Stimulated activated CD8-positive, alpha-beta memory T cell treated with anti-CD3 and anti-CD28 coated beads, Interleukin-15, amount 100 ng/mL, for 4 hours (primary cell): ENCODE results near the gene ADARB2.
"Not testable (repeated sequence)": the region's sequence is repeated elsewhere in the genome, so short reads cannot be mapped to it uniquely, and the experiment has no call there.

Experiments used
- DNase-seq, 2 donors: peaks; one replicate each; pipeline ENCODE4 v3.0.0-alpha.2; 2020; ENCODE audit warnings: low read depth in 2 of 2

The ADARB2 gene

GRCh38 chr10:1737222-1738061 lies at the start of gene ADARB2:
Gene ADARB2, minus strand, starts transcription at chr10:1737525.
- no peak for DNase-seq

GRCh38 chr10:1785835-1786234 lies 48.5 kb upstream of the ADARB2 start:
- no peak for DNase-seq

- no peak for DNase-seq
These were observed 45.5 kb upstream of the ADARB2 start for GRCh38 chr10:1782841-1783240.

GRCh38 chr10:1779796-1780195 lies 42.5 kb upstream of the ADARB2 start:
- no peak for DNase-seq

GRCh38 chr10:1778375-1778969 lies 41.1 kb upstream of the ADARB2 start:
- no peak for DNase-seq

- no peak for DNase-seq
These were observed 38.9 kb upstream of the ADARB2 start for GRCh38 chr10:1776127-1776662.

- no peak for DNase-seq
These were observed 37.5 kb upstream of the ADARB2 start for GRCh38 chr10:1774796-1775195.

GRCh38 chr10:1773204-1773603 lies 35.9 kb upstream of the ADARB2 start:
- DNase-seq, result not testable (repeated sequence)

GRCh38 chr10:1766049-1766448 lies 28.7 kb upstream of the ADARB2 start:
- DNase-seq, result no peak

GRCh38 chr10:1762076-1762475 lies 24.8 kb upstream of the ADARB2 start:
- no peak for DNase-seq

GRCh38 chr10:1754506-1755153 lies 17.3 kb upstream of the ADARB2 start:
- no peak for DNase-seq

GRCh38 chr10:1752153-1752552 lies 14.8 kb upstream of the ADARB2 start:
- DNase-seq, result no peak

- no peak for DNase-seq
These were observed 10.3 kb upstream of the ADARB2 start for GRCh38 chr10:1747590-1748157.

GRCh38 chr10:1746796-1747195 lies 9.5 kb upstream of the ADARB2 start:
- DNase-seq, result no peak

- no peak for DNase-seq
These were observed 8.6 kb upstream of the ADARB2 start for GRCh38 chr10:1745780-1746456.

GRCh38 chr10:1744524-1744923 lies 7.2 kb upstream of the ADARB2 start:
- no peak for DNase-seq

- DNase-seq, result no peak
These were observed 5.8 kb upstream of the ADARB2 start for GRCh38 chr10:1743141-1743540.

- DNase-seq, result no peak
These were observed 4.1 kb upstream of the ADARB2 start for GRCh38 chr10:1741450-1741849.

GRCh38 chr10:1739751-1740150 lies 2.4 kb upstream of the ADARB2 start:
- DNase-seq, result no peak

GRCh38 chr10:1738950-1739349 lies 1.6 kb upstream of the ADARB2 start:
- no peak for DNase-seq

GRCh38 chr10:1736972-1737221 lies 428 bp downstream of the ADARB2 start:
- DNase-seq, result no peak
